ENCODE measurements around the gene NUDT5.

- TF ChIP-seq CTCF (conservative IDR thresholded peaks at IDR 0.05): no peak
- TF ChIP-seq ZFX (IDR thresholded peaks at IDR 0.05): no peak
Observed at GRCh38 chr10:12201543-12201942, 5.9 kb upstream of the NUDT5 start.

Data from C4-2B (cell line).